Loucy (cell line): ENCODE measurements around the gene UBE2U.

ENCODE experiments used
- H2AFZ ChIP-seq: fragments of 200-600 bp; sonication (generic); 2 replicates; pipeline ENCODE4 v1.6.0; 2016; ENCODE audit warnings: antibody characterized with exemption, mild to moderate bottlenecking, low read length, moderate library complexity
- H3F3A ChIP-seq: fragments of 200-600 bp; 2 replicates; pipeline ENCODE4 v1.6.0; 2016; ENCODE audit warnings: antibody characterized with exemption, low read depth, mild to moderate bottlenecking
- H3K27me3 ChIP-seq: fragments of 200-600 bp; sonication (generic); 2 replicates; pipeline ENCODE4 v1.6.1; 2014; ENCODE audit warnings: low read length, mild to moderate bottlenecking; ENCODE audit not compliant: insufficient read depth, poor library complexity, severe bottlenecking
- H3K36me3 ChIP-seq: fragments of 200-600 bp; sonication (generic); 2 replicates; pipeline ENCODE4 v1.6.1; 2016; ENCODE audit warnings: low read length; ENCODE audit not compliant: insufficient read depth
- H3K4me1 ChIP-seq: fragments of 200-600 bp; sonication (generic); 2 replicates; pipeline ENCODE4 v1.5.1; 2014; ENCODE audit warnings: low read length, mild to moderate bottlenecking; ENCODE audit not compliant: insufficient read depth, poor library complexity, severe bottlenecking
- H3K4me2 ChIP-seq: fragments of 200-600 bp; sonication (generic); 2 replicates; pipeline ENCODE4 v1.6.0; 2014; ENCODE audit warnings: antibody characterized with exemption, low read length, low read depth, mild to moderate bottlenecking; ENCODE audit not compliant: poor library complexity, severe bottlenecking
- H3K4me3 ChIP-seq: fragments of 200-600 bp; sonication (generic); 2 replicates; pipeline ENCODE4 v1.5.1; 2014; ENCODE audit warnings: low read length, mild to moderate bottlenecking, mixed read lengths; ENCODE audit not compliant: poor library complexity, severe bottlenecking
- H3K79me2 ChIP-seq: fragments of 200-600 bp; sonication (generic); 2 replicates; pipeline ENCODE4 v1.6.1; 2014; ENCODE audit warnings: low read length; ENCODE audit not compliant: insufficient read depth
- H3K9ac ChIP-seq: fragments of 200-600 bp; sonication (generic); 2 replicates; pipeline ENCODE4 v1.6.0; 2014; ENCODE audit warnings: mild to moderate bottlenecking, low read depth, low read length, moderate library complexity; ENCODE audit not compliant: poor library complexity, severe bottlenecking
- H3K9me2 ChIP-seq: fragments of 200-600 bp; sonication (generic); replicated peaks from 2 replicates; pipeline ENCODE4 v1.6.1; 2016; ENCODE audit warnings: low read depth, low read length, mixed read lengths
- H3K9me3 ChIP-seq: fragments of 200-600 bp; sonication (generic); 2 replicates; pipeline ENCODE4 v1.6.1; 2014; ENCODE audit warnings: mild to moderate bottlenecking, antibody characterized with exemption, low read length, low read depth; ENCODE audit not compliant: insufficient read depth
- H4K20me1 ChIP-seq: fragments of 200-600 bp; sonication (generic); 2 replicates; pipeline ENCODE4 v1.6.0; 2014; ENCODE audit warnings: antibody characterized with exemption, low read length, mild to moderate bottlenecking; ENCODE audit not compliant: insufficient read depth, poor library complexity, severe bottlenecking
- EZH2phosphoT487 ChIP-seq: fragments of 200-600 bp; IDR thresholded peaks from 2 replicates; pipeline ENCODE4 v1.6.1; 2018; ENCODE audit warnings: antibody characterized with exemption, mild to moderate bottlenecking, moderate library complexity, borderline replicate concordance
- TF ChIP-seq, protein P1 (sequence below): fragments of 200-600 bp; sonication (generic); conservative IDR thresholded peaks from 2 replicates; pipeline ENCODE4 v1.5.1; 2014; ENCODE audit warnings: mild to moderate bottlenecking, antibody characterized with exemption, low read length

The UBE2U gene

DNA sequence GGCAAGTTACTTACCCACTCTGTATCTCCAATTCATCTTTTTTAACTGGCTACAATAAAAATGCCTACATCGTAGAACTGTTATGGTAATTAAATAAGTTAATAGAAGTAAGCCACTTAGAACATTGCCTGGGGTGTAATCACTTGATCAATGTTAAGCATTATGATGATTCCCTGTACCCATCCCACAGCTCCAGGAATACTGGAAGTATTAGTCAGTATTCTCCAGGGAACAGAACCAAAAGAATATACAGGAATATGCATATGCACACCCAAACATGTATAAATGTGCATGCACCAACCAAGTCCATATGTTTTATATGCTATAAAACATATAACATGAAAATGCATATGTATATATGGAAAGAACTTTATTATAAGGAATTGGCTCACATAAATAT, 107.3 kb downstream of the UBE2U start:
- H3K36me3 ChIP-seq = no peaks in the 10 kb centered on the region
- H3K27me3 ChIP-seq = no peaks in the 10 kb centered on the region

DNA sequence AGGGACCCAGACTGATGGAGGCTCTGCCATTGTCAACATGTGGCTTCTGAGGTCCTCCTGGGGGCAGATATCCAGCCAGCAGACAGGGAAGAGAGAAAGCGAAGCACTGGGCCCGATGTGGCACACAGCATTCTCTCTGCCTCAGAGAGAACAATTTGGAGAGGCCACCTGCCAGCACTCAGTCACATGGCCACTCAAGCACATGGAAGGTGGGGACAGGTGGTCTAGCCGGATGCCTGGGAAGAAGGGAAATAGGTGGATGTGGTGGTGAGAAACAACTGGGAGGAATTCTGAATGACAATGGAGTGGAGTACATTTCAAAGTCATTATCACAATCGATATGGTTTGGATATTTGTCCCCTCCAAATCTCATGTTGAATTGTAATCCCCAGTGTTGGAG, 109.0 kb downstream of the UBE2U start:
- no peak overlapping the region for H3K9ac ChIP-seq
- no peaks in the 10 kb centered on the region for H4K20me1 ChIP-seq
- H3K27me3 ChIP-seq = no peaks in the 10 kb centered on the region
- H3K9me2 ChIP-seq = no peaks in the 10 kb centered on the region
- H3K4me1 ChIP-seq = no peaks in the 10 kb centered on the region
- TF ChIP-seq EZH2phosphoT487 = no peak
- TF ChIP-seq, protein P1, sequence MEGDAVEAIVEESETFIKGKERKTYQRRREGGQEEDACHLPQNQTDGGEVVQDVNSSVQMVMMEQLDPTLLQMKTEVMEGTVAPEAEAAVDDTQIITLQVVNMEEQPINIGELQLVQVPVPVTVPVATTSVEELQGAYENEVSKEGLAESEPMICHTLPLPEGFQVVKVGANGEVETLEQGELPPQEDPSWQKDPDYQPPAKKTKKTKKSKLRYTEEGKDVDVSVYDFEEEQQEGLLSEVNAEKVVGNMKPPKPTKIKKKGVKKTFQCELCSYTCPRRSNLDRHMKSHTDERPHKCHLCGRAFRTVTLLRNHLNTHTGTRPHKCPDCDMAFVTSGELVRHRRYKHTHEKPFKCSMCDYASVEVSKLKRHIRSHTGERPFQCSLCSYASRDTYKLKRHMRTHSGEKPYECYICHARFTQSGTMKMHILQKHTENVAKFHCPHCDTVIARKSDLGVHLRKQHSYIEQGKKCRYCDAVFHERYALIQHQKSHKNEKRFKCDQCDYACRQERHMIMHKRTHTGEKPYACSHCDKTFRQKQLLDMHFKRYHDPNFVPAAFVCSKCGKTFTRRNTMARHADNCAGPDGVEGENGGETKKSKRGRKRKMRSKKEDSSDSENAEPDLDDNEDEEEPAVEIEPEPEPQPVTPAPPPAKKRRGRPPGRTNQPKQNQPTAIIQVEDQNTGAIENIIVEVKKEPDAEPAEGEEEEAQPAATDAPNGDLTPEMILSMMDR = no peak
- no peaks in the 10 kb centered on the region for H3K79me2 ChIP-seq
- no peak overlapping the region for H3K4me2 ChIP-seq
- no peak overlapping the region for H3K4me3 ChIP-seq
- no peaks in the 10 kb centered on the region for H3K36me3 ChIP-seq
- no peaks in the 10 kb centered on the region for H3F3A ChIP-seq
- H2AFZ ChIP-seq = no peak overlapping the region
- H3K9me3 ChIP-seq = no peaks in the 10 kb centered on the region

More for the DNA sequence above, 107.3 kb downstream of the UBE2U start:
- Histone ChIP-seq H3K79me2 (no peaks in the 10 kb centered on the region), H3K9me3 (no peaks in the 10 kb centered on the region), H3F3A (no peaks in the 10 kb centered on the region), H3K9ac (no peak overlapping the region), H2AFZ (no peak overlapping the region), H4K20me1 (no peaks in the 10 kb centered on the region), H3K4me2 (no peak overlapping the region), H3K9me2 (no peaks in the 10 kb centered on the region), H3K4me1 (no peaks in the 10 kb centered on the region), H3K4me3 (no peak overlapping the region)
- TF ChIP-seq, protein P1 = no peak
- TF ChIP-seq EZH2phosphoT487 = no peak

DNA sequence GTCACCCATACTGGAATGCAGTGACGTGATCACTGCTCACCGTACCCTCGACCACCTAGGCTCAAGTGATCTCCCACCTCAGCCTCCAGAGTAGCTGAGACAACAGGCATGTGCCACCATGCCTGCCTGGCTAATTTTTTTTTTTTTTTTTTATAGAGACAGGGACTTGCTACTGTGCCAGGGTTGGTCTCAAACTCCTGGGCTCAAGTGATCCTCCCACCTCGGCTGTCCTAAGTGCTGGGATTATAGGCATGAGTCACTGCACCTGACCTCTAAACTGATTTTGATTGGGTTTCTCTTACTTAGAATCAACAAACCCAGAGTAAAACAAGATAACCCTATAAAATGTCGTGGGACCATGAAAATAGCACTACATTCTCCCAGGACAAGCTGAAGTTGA, 112.0 kb downstream of the UBE2U start:
- no peaks in the 10 kb centered on the region for H3K9me3 ChIP-seq
- H3K9me2 ChIP-seq = no peaks in the 10 kb centered on the region
- no peak overlapping the region for H3K4me3 ChIP-seq
- H3K79me2 ChIP-seq = no peaks in the 10 kb centered on the region
- H2AFZ ChIP-seq = no peak overlapping the region
- H3K36me3 ChIP-seq = no peaks in the 10 kb centered on the region
- no peak overlapping the region for H3K4me2 ChIP-seq
- no peaks in the 10 kb centered on the region for H3K27me3 ChIP-seq
- no peak overlapping the region for H3K9ac ChIP-seq
- H3F3A ChIP-seq = no peaks in the 10 kb centered on the region
- no peaks in the 10 kb centered on the region for H3K4me1 ChIP-seq
- no peak for TF ChIP-seq EZH2phosphoT487
- TF ChIP-seq, protein P1 = no peak
- no peaks in the 10 kb centered on the region for H4K20me1 ChIP-seq
